ENCODE data around the gene IGFL4.
"Not testable (repeated sequence)": the region's sequence is repeated elsewhere in the genome, so short reads cannot be mapped to it uniquely, and the experiment has no call there.

IGFL4 gene

GRCh38 chr19:46040952-46041500 is at the start of gene IGFL4:
TSS of gene IGFL4 (minus strand) at chr19:46041002. CDS start at chr19:46040962, 40 bp downstream.
- DNase-seq (ENCODE audit: low spot score) = no peak

GRCh38 chr19:46090444-46090843 is 49.6 kb upstream of the IGFL4 start:
- no peak for DNase-seq (ENCODE audit: low spot score)

GRCh38 chr19:46089432-46089831 is 48.6 kb upstream of the IGFL4 start:
- DNase-seq (ENCODE audit: low spot score) = no peak

GRCh38 chr19:46088101-46088500 is 47.3 kb upstream of the IGFL4 start:
- DNase-seq (ENCODE audit: low spot score) = no peak

GRCh38 chr19:46085888-46086287 is 45.1 kb upstream of the IGFL4 start:
- DNase-seq (ENCODE audit: low spot score) = no peak

- no peak for DNase-seq (ENCODE audit: low spot score)
Observed at GRCh38 chr19:46082728-46083050, 41.9 kb upstream of the IGFL4 start.

- no peak for DNase-seq (ENCODE audit: low spot score)
Observed at GRCh38 chr19:46081928-46082727, 41.3 kb upstream of the IGFL4 start.

GRCh38 chr19:46080561-46080960 is 39.8 kb upstream of the IGFL4 start:
- DNase-seq (ENCODE audit: low spot score) = no peak

GRCh38 chr19:46079576-46079975 is 38.8 kb upstream of the IGFL4 start:
- DNase-seq (ENCODE audit: low spot score) = no peak

GRCh38 chr19:46078573-46079332 is 38.0 kb upstream of the IGFL4 start:
- DNase-seq (ENCODE audit: low spot score) = not testable (repeated sequence)

GRCh38 chr19:46077815-46078167 is 37.0 kb upstream of the IGFL4 start:
- no peak for DNase-seq (ENCODE audit: low spot score)

GRCh38 chr19:46076951-46077814 is 36.4 kb upstream of the IGFL4 start:
- no peak for DNase-seq (ENCODE audit: low spot score)

- DNase-seq (ENCODE audit: low spot score) = no peak
Observed at GRCh38 chr19:46076031-46076880, 35.5 kb upstream of the IGFL4 start.

- DNase-seq (ENCODE audit: low spot score) = no peak
Observed at GRCh38 chr19:46073268-46073922, 32.6 kb upstream of the IGFL4 start.

GRCh38 chr19:46069806-46070341 is 29.1 kb upstream of the IGFL4 start:
- DNase-seq (ENCODE audit: low spot score) = no peak

GRCh38 chr19:46068345-46069258 is 27.8 kb upstream of the IGFL4 start:
- no peak for DNase-seq (ENCODE audit: low spot score)

GRCh38 chr19:46067691-46068090 is 26.9 kb upstream of the IGFL4 start:
- no peak for DNase-seq (ENCODE audit: low spot score)

GRCh38 chr19:46066471-46066870 is 25.7 kb upstream of the IGFL4 start:
- no peak for DNase-seq (ENCODE audit: low spot score)

GRCh38 chr19:46065486-46066071 is 24.8 kb upstream of the IGFL4 start:
- no peak for DNase-seq (ENCODE audit: low spot score)

Measured in left forelimb (tissue), 1 donor.